ENCODE results near the gene ATXN7L1.

DNA sequence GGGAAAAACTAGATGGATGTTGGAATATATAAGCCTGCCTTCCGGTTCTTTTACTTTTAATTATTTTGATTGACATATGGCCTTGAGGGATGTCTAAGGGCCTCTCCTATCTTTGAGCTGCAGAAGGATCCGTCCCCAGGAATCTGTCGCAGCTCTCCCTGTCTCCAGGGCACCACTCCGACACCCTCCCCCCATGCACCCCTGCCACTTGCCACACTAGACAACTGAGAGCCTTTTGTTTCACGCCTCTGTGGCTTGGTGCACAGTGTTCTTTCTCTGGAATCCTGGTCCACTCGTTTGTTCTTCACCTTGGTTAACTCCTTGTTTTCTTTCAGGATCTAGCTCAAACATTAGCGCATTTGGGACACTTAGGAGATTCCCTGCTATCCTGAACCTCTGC is 171.0 kb downstream of the ATXN7L1 start:
- no peak for TF ChIP-seq POLR2AphosphoS5 (IDR thresholded peaks at IDR 0.05)
- TF ChIP-seq, protein P1, sequence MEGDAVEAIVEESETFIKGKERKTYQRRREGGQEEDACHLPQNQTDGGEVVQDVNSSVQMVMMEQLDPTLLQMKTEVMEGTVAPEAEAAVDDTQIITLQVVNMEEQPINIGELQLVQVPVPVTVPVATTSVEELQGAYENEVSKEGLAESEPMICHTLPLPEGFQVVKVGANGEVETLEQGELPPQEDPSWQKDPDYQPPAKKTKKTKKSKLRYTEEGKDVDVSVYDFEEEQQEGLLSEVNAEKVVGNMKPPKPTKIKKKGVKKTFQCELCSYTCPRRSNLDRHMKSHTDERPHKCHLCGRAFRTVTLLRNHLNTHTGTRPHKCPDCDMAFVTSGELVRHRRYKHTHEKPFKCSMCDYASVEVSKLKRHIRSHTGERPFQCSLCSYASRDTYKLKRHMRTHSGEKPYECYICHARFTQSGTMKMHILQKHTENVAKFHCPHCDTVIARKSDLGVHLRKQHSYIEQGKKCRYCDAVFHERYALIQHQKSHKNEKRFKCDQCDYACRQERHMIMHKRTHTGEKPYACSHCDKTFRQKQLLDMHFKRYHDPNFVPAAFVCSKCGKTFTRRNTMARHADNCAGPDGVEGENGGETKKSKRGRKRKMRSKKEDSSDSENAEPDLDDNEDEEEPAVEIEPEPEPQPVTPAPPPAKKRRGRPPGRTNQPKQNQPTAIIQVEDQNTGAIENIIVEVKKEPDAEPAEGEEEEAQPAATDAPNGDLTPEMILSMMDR (IDR thresholded peaks at IDR 0.05) = no peak
- TF ChIP-seq POLR2A (IDR thresholded peaks at IDR 0.05) = no peak

Data from prostate gland (tissue), 2 donors.